ENCODE data around the gene ADGRD2.

The ADGRD2 gene

DNA sequence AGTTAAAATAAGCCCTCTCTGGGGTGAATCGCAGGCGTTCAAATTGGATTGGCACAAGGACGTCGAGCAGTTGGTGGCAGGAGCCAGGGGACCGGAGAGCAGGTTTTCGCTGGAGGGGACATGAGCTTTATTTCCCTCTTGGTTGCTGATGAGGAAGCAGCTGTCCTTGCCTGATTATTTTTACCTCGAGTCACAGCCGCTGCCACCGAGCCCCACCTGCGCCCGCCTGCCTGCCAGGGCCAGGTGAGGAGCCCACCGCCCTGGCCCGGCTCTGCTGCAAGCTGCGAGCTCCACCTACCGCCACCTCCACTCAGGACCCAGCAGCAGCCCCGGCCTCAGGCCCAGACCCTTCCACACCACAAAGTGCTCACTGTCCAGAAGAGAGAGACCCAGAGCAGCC lies 9.0 kb upstream of the ADGRD2 start:
- no peaks in the 10 kb centered on the region for H3K9me3 ChIP-seq (replicated peaks in 1 of 2; ENCODE audit: control insufficient read depth in 2 of 2, insufficient read depth in 1 of 2, low read depth in 1 of 2, low read length in 2 of 2)
- H3K9ac ChIP-seq (ENCODE audit: low read depth, low read length, poor library complexity), result no peak overlapping the region
- H2BK5ac ChIP-seq (ENCODE audit: low read length), result no peak overlapping the region
- peak overlapping the region; percentile 11 for H2AK5ac ChIP-seq (ENCODE audit: low read depth, low read length)
- DNase-seq (ENCODE audit: low spot score), result no peak
- H4K8ac ChIP-seq (ENCODE audit: low read depth, low read length), result no peak overlapping the region
- H4K91ac ChIP-seq (ENCODE audit: low read depth, low read length, poor library complexity), result no peak overlapping the region
- H3K23ac ChIP-seq (ENCODE audit: low read depth, low read length, poor library complexity), result peak overlapping the region; percentile 16
- H3K4me2 ChIP-seq (ENCODE audit: insufficient read depth, low read length, poor library complexity, severe bottlenecking), result no peak overlapping the region
- no peak overlapping the region for H3K4ac ChIP-seq (ENCODE audit: low read length)
- H2BK12ac ChIP-seq (ENCODE audit: low read length), result peak overlapping the region; percentile 14
- H2BK120ac ChIP-seq (ENCODE audit: low read depth, low read length), result no peak overlapping the region
- H3K27me3 ChIP-seq (ENCODE audit: control insufficient read depth in 3 of 3, insufficient read depth in 3 of 3, low read depth in 1 of 3, low read length in 3 of 3), result peaks cover 0 to 9% (median 0%) of the 10 kb centered on the region in 3 experiments
- H3K27ac ChIP-seq (replicated peaks; ENCODE audit: low read length), result no peak overlapping the region
- H3K36me3 ChIP-seq (replicated peaks in 1 of 2; ENCODE audit: control insufficient read depth in 2 of 2, insufficient read depth in 2 of 2, low read length in 2 of 2), result no peaks in the 10 kb centered on the region
- no CpG with 5 or more reads among the region's 16 CpGs for WGBS, 2 donors (ENCODE audit: extremely low coverage in 2 of 2, insufficient read length in 2 of 2, insufficient replicate concordance in 1 of 2)
- no peak overlapping the region for H3K14ac ChIP-seq (ENCODE audit: low read length)
- H3K18ac ChIP-seq (ENCODE audit: low read length), result no peak overlapping the region
- H3K79me1 ChIP-seq (ENCODE audit: low read depth, low read length), result no peaks in the 10 kb centered on the region
- no peaks in the 10 kb centered on the region for H3K4me1 ChIP-seq (ENCODE audit: control insufficient read depth in 2 of 2, insufficient read depth in 1 of 2, low read depth in 1 of 2, low read length in 2 of 2)
- H3K4me3 ChIP-seq (ENCODE audit: low read length in 2 of 2), result no peak overlapping the region
- H2AFZ ChIP-seq (ENCODE audit: low read length), result no peak overlapping the region
- H2BK15ac ChIP-seq (ENCODE audit: low read length), result peak overlapping the region; percentile 49

GRCh38 chr9:124442379-124442778 lies 7.9 kb upstream of the ADGRD2 start:
- Histone ChIP-seq H3K14ac (ENCODE audit: low read length) (no peak overlapping the region), H3K4me2 (ENCODE audit: insufficient read depth, low read length, poor library complexity, severe bottlenecking) (no peak overlapping the region), H3K9ac (ENCODE audit: low read depth, low read length, poor library complexity) (no peak overlapping the region), H2AFZ (ENCODE audit: low read length) (no peak overlapping the region), H4K8ac (ENCODE audit: low read depth, low read length) (no peak overlapping the region), H3K27me3 (ENCODE audit: control insufficient read depth in 3 of 3, insufficient read depth in 3 of 3, low read depth in 1 of 3, low read length in 3 of 3) (peaks cover 0 to 9% (median 0%) of the 10 kb centered on the region in 3 experiments), H2BK15ac (ENCODE audit: low read length) (no peak overlapping the region), H2BK120ac (ENCODE audit: low read depth, low read length) (no peak overlapping the region), H3K23ac (ENCODE audit: low read depth, low read length, poor library complexity) (no peak overlapping the region), H3K4me1 (ENCODE audit: control insufficient read depth in 2 of 2, insufficient read depth in 1 of 2, low read depth in 1 of 2, low read length in 2 of 2) (no peaks in the 10 kb centered on the region), H3K4ac (ENCODE audit: low read length) (no peak overlapping the region), H4K91ac (ENCODE audit: low read depth, low read length, poor library complexity) (no peak overlapping the region), H2BK12ac (ENCODE audit: low read length) (no peak overlapping the region), H2BK5ac (ENCODE audit: low read length) (no peak overlapping the region), H3K36me3 (replicated peaks in 1 of 2; ENCODE audit: control insufficient read depth in 2 of 2, insufficient read depth in 2 of 2, low read length in 2 of 2) (no peaks in the 10 kb centered on the region), H3K79me1 (ENCODE audit: low read depth, low read length) (no peaks in the 10 kb centered on the region), H3K9me3 (replicated peaks in 1 of 2; ENCODE audit: control insufficient read depth in 2 of 2, insufficient read depth in 1 of 2, low read depth in 1 of 2, low read length in 2 of 2) (no peaks in the 10 kb centered on the region), H3K4me3 (ENCODE audit: low read length in 2 of 2) (no peak overlapping the region), H3K18ac (ENCODE audit: low read length) (no peak overlapping the region), H3K27ac (replicated peaks; ENCODE audit: low read length) (no peak overlapping the region), H2AK5ac (ENCODE audit: low read depth, low read length) (no peak overlapping the region)
- no peak for DNase-seq (ENCODE audit: low spot score)

DNA sequence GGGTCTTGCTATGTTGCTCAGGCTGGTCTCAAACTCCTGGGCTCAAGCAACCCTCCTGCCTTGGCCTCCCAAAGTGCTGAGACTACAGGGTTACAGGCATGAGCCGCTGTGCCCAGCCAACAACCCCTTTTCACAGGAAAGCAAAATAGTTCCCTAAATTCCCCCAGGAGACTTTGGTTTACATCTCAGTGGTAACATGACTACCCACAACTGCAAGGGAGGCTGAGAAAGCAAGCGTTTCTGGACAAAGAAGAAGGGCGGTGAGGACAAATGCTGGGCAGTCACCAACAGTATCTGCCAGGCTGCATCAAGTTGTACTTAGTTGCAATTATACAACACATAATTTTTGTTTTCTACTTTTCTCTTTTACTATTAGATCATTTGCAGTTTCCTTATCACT lies 7.4 kb upstream of the ADGRD2 start:
- H3K36me3 ChIP-seq (replicated peaks in 1 of 2; ENCODE audit: control insufficient read depth in 2 of 2, insufficient read depth in 2 of 2, low read length in 2 of 2), result no peaks in the 10 kb centered on the region
- WGBS, 2 donors (ENCODE audit: extremely low coverage in 2 of 2, insufficient read length in 2 of 2, insufficient replicate concordance in 1 of 2), result no CpG with 5 or more reads among the region's 3 CpGs
- no peak overlapping the region for H3K9ac ChIP-seq (ENCODE audit: low read depth, low read length, poor library complexity)
- DNase-seq (ENCODE audit: low spot score), result no peak
- no peak overlapping the region for H3K14ac ChIP-seq (ENCODE audit: low read length)
- no peak overlapping the region for H2BK120ac ChIP-seq (ENCODE audit: low read depth, low read length)
- no peak overlapping the region for H3K4ac ChIP-seq (ENCODE audit: low read length)
- no peak overlapping the region for H2BK12ac ChIP-seq (ENCODE audit: low read length)
- H3K27me3 ChIP-seq (ENCODE audit: control insufficient read depth in 3 of 3, insufficient read depth in 3 of 3, low read depth in 1 of 3, low read length in 3 of 3), result peaks cover 0 to 11% (median 0%) of the 10 kb centered on the region in 3 experiments
- no peak overlapping the region for H2BK5ac ChIP-seq (ENCODE audit: low read length)
- H4K91ac ChIP-seq (ENCODE audit: low read depth, low read length, poor library complexity), result no peak overlapping the region
- no peak overlapping the region for H3K18ac ChIP-seq (ENCODE audit: low read length)
- no peak overlapping the region for H2AK5ac ChIP-seq (ENCODE audit: low read depth, low read length)
- no peaks in the 10 kb centered on the region for H3K79me1 ChIP-seq (ENCODE audit: low read depth, low read length)
- H3K4me1 ChIP-seq (ENCODE audit: control insufficient read depth in 2 of 2, insufficient read depth in 1 of 2, low read depth in 1 of 2, low read length in 2 of 2), result no peaks in the 10 kb centered on the region
- no peak overlapping the region for H4K8ac ChIP-seq (ENCODE audit: low read depth, low read length)
- no peak overlapping the region for H3K4me2 ChIP-seq (ENCODE audit: insufficient read depth, low read length, poor library complexity, severe bottlenecking)
- H3K4me3 ChIP-seq (ENCODE audit: low read length in 2 of 2), result no peak overlapping the region
- H3K9me3 ChIP-seq (replicated peaks in 1 of 2; ENCODE audit: control insufficient read depth in 2 of 2, insufficient read depth in 1 of 2, low read depth in 1 of 2, low read length in 2 of 2), result no peaks in the 10 kb centered on the region
- H2AFZ ChIP-seq (ENCODE audit: low read length), result no peak overlapping the region
- H3K27ac ChIP-seq (replicated peaks; ENCODE audit: low read length), result no peak overlapping the region
- no peak overlapping the region for H2BK15ac ChIP-seq (ENCODE audit: low read length)
- no peak overlapping the region for H3K23ac ChIP-seq (ENCODE audit: low read depth, low read length, poor library complexity)

- Histone ChIP-seq H3K4me2 (ENCODE audit: insufficient read depth, low read length, poor library complexity, severe bottlenecking) (no peak overlapping the region), H2BK12ac (ENCODE audit: low read length) (no peak overlapping the region), H3K27me3 (ENCODE audit: control insufficient read depth in 3 of 3, insufficient read depth in 3 of 3, low read depth in 1 of 3, low read length in 3 of 3) (peaks cover 0 to 15% (median 0%) of the 10 kb centered on the region in 3 experiments), H4K91ac (ENCODE audit: low read depth, low read length, poor library complexity) (no peak overlapping the region), H3K4me3 (ENCODE audit: low read length in 2 of 2) (no peak overlapping the region), H3K23ac (ENCODE audit: low read depth, low read length, poor library complexity) (no peak overlapping the region), H3K9me3 (replicated peaks in 1 of 2; ENCODE audit: control insufficient read depth in 2 of 2, insufficient read depth in 1 of 2, low read depth in 1 of 2, low read length in 2 of 2) (no peaks in the 10 kb centered on the region), H2AK5ac (ENCODE audit: low read depth, low read length) (no peak overlapping the region), H3K18ac (ENCODE audit: low read length) (no peak overlapping the region), H2AFZ (ENCODE audit: low read length) (no peak overlapping the region), H4K8ac (ENCODE audit: low read depth, low read length) (no peak overlapping the region), H3K9ac (ENCODE audit: low read depth, low read length, poor library complexity) (no peak overlapping the region), H3K14ac (ENCODE audit: low read length) (no peak overlapping the region), H3K79me1 (ENCODE audit: low read depth, low read length) (peaks cover 1% of the 10 kb centered on the region), H3K4me1 (ENCODE audit: control insufficient read depth in 2 of 2, insufficient read depth in 1 of 2, low read depth in 1 of 2, low read length in 2 of 2) (no peaks in the 10 kb centered on the region), H2BK5ac (ENCODE audit: low read length) (no peak overlapping the region), H3K36me3 (replicated peaks in 1 of 2; ENCODE audit: control insufficient read depth in 2 of 2, insufficient read depth in 2 of 2, low read length in 2 of 2) (no peaks in the 10 kb centered on the region), H3K27ac (replicated peaks; ENCODE audit: low read length) (no peak overlapping the region), H2BK15ac (ENCODE audit: low read length) (no peak overlapping the region), H3K4ac (ENCODE audit: low read length) (no peak overlapping the region), H2BK120ac (ENCODE audit: low read depth, low read length) (no peak overlapping the region)
- no peak for DNase-seq (ENCODE audit: low spot score)
- no CpG with 5 or more reads among the region's 2 CpGs for WGBS, 2 donors (ENCODE audit: extremely low coverage in 2 of 2, insufficient read length in 2 of 2, insufficient replicate concordance in 1 of 2)
Measured at GRCh38 chr9:124443625-124444024, 6.6 kb upstream of the ADGRD2 start.
